Brain microvascular endothelial cell (primary cell): ENCODE results near the gene LETMD1.

ENCODE experiments used
- DNase-seq: peaks from one replicate; pipeline ENCODE4 v3.0.0-alpha.2; 2020
- H3K27ac ChIP-seq: fragments of 250-450 bp; sonication (Bioruptor Pico); 2 replicates; pipeline ENCODE4 v1.5.1; 2020; ENCODE audit warnings: mild to moderate bottlenecking, moderate library complexity
- H3K27me3 ChIP-seq: fragments of 250-450 bp; sonication (Bioruptor Pico); replicated peaks from 2 replicates; pipeline ENCODE4 v1.5.1; 2020; ENCODE audit warnings: mild to moderate bottlenecking
- H3K36me3 ChIP-seq: fragments of 250-450 bp; sonication (Bioruptor Pico); replicated peaks from 2 replicates; pipeline ENCODE4 v1.5.1; 2020; ENCODE audit warnings: mild to moderate bottlenecking
- H3K4me3 ChIP-seq: 2 replicates; pipeline ENCODE4 v1.5.1; 2011; ENCODE audit warnings: low read depth, mild to moderate bottlenecking, control low read depth, low read length, moderate library complexity
- in situ Hi-C: cut with HindIII; loops from 2 replicates; pipeline ENCODE4 v1.10.0; 2017; ENCODE audit warnings: low sequenced_read_pairs, low pct_ligation_motif_present
- TF ChIP-seq, protein P1 (sequence below): IDR thresholded peaks from 2 replicates; pipeline ENCODE4 v1.5.1; 2011; ENCODE audit warnings: low read depth, mild to moderate bottlenecking, moderate library complexity, low read length, control low read depth, inconsistent platforms; ENCODE audit errors: missing control alignments

The LETMD1 gene

DNA sequence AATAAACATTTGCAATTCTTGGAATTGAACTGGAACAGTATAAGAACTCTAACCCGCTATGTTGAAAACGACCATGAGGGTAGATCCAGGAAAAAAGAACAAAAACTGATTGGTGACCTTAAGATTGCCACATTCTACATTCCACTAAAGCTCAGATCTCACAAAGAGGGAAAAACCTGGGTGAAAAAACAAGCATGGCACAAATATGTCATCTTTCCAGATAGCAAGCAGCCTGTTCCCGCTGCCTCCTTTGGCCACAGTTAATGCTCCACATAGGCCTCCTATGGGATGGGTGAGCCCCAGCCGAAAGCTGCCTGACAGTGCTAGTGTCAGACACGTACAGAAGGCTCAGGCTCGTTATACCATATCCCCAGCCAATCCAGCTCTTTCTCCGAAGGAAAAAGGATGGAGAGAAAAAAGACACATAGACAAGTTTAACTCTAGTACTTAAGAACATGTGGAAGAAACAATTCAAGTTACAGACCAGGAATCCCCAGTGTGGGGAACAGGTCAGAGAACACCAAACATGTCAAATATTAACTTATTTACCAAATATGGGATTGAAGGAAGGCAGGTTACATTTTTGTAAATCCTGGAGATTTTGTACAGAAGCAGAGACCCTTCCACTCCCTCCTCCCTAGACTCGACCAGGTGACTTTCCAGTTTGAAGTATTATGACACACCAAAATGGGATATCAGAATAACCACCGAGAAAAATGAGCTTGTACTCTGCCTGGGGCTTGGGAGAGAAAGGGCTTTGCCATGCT, 14.7 kb downstream of the LETMD1 start:
- Histone ChIP-seq H3K36me3 (peaks cover 79% of the 10 kb centered on the region), H3K27me3 (no peaks in the 10 kb centered on the region), H3K27ac (no peak overlapping the region), H3K4me3 (no peak overlapping the region)
- in situ Hi-C loops: no loop called here
- DNase-seq: no peak
- TF ChIP-seq, protein P1, sequence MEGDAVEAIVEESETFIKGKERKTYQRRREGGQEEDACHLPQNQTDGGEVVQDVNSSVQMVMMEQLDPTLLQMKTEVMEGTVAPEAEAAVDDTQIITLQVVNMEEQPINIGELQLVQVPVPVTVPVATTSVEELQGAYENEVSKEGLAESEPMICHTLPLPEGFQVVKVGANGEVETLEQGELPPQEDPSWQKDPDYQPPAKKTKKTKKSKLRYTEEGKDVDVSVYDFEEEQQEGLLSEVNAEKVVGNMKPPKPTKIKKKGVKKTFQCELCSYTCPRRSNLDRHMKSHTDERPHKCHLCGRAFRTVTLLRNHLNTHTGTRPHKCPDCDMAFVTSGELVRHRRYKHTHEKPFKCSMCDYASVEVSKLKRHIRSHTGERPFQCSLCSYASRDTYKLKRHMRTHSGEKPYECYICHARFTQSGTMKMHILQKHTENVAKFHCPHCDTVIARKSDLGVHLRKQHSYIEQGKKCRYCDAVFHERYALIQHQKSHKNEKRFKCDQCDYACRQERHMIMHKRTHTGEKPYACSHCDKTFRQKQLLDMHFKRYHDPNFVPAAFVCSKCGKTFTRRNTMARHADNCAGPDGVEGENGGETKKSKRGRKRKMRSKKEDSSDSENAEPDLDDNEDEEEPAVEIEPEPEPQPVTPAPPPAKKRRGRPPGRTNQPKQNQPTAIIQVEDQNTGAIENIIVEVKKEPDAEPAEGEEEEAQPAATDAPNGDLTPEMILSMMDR: no peak

DNA sequence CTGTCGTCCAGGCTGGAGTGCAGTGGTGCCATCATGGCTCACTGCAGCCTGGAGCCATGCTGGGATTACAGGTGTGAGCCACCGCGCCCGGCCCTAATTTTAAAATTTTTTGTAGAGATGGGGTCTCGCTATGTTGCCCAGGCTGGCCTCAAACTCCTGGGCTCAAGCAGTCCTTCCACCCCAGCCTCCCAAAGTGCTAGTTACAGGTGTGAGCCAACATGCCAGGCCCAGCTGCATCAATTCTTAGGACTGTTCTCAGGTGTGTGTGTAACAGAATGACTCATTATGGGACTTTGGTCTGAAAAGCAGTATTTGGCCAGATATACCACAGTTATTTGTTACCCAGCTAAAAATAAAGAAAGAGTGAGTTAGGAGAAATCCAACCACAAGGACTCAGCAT, 17.4 kb downstream of the LETMD1 start:
- TF ChIP-seq, protein P1: no peak
- peaks cover 77% of the 10 kb centered on the region for H3K36me3 ChIP-seq
- in situ Hi-C loops: no loop called here
- no peaks in the 10 kb centered on the region for H3K27me3 ChIP-seq
- H3K4me3 ChIP-seq: no peak overlapping the region
- H3K27ac ChIP-seq: no peak overlapping the region
- no peak for DNase-seq

DNA sequence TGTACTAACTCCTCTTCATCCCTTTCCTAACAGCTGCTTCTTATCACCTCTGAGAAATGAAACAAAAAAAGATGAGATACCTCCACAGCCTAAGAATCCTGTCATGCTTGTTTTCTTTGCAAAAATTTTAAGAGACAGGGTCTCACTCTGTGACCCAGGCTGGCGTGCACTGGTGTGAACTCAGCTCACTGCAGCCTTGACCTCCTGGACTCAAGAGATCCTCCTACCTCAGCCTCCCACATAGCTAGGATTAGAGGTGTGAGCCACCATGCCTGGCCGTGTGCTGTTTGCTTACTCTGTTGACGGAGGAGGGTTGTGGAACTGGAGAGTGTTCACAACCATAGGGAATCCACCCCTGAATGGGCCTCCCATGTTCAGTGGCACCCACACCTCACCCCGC, 19.1 kb downstream of the LETMD1 start:
- DNase-seq: no peak
- in situ Hi-C loops: no loop called here
- Histone ChIP-seq H3K4me3 (no peak overlapping the region), H3K27me3 (no peaks in the 10 kb centered on the region), H3K27ac (no peak overlapping the region), H3K36me3 (peaks cover 80% of the 10 kb centered on the region)
- TF ChIP-seq, protein P1: no peak

DNA sequence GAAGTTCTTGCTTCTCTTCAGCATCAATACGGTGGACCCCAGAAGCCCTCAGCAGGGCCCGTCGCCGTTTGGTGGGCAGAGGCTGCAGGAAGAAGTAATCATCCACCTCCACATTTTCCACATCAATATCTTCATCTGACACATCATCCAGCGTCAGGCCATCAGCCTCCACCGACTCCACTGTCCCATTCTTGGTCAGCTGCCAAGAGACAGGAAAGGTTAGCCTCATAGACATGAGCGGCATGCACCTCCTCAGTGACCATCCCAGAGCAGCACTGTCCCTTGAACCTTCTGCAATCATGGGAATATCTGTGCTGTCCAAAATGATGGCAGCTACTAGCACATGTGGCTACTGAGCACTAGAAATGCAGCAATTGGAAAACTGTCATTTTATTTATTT, 19.6 kb downstream of the LETMD1 start:
- DNase-seq: no peak

DNA sequence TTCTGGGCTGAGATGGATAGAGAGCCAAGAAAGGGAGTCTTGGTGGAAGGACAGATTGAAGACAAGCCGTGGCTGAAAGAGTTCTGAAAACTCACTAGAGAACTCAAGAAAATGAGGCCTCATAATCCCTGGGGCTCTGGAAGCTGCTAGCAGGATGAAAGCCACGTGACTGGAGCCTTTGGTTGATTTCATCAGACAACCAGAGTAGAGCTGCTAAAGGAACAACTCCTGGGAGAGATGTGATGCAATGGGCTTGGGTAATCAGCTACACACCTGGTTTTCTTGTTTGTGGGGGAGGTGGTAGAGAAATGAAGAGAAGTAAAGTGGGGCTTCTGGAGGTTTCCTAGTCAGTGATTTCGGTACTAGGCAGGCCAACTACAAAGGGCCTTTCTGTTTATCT, 21.9 kb downstream of the LETMD1 start:
- Histone ChIP-seq H3K27me3 (no peaks in the 10 kb centered on the region), H3K4me3 (no peak overlapping the region), H3K36me3 (peaks cover 67% of the 10 kb centered on the region), H3K27ac (no peak overlapping the region)
- DNase-seq: no peak
- TF ChIP-seq, protein P1: no peak
- in situ Hi-C loops: no loop called here

More for the DNA sequence above, 19.6 kb downstream of the LETMD1 start:
- TF ChIP-seq, protein P1: no peak
- Histone ChIP-seq H3K36me3 (peaks cover 77% of the 10 kb centered on the region), H3K27me3 (no peaks in the 10 kb centered on the region), H3K27ac (no peak overlapping the region), H3K4me3 (no peak overlapping the region)
- in situ Hi-C loops: no loop called here

DNA sequence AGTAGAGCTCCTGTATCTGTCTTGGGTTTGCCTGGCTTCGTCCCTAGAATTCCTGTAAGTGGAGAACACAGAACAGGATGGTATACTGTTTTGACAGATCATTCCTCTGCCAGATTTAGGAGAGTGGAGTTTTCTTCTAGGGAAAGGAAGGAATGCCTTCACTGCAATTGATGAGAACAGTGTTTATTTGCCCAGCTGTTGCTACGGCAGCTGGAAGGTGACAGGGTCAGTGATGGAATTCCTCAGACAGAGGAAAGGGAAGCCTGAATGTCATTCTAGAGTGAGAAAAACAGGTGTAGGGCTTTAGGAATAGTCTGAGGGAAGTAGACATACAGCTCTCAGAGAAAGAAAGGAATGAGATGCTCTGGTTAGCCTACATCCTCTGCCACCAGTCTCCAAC, 23.5 kb downstream of the LETMD1 start:
- TF ChIP-seq, protein P1: no peak
- in situ Hi-C loops: no loop called here
- Histone ChIP-seq H3K36me3 (peaks cover 62% of the 10 kb centered on the region), H3K4me3 (no peak overlapping the region), H3K27ac (no peak overlapping the region), H3K27me3 (no peaks in the 10 kb centered on the region)
- no peak for DNase-seq
